GM10248 (cell line): Measurements from ENCODE around the gene SCMH1.
"Not testable (repeated sequence)": the region's sequence is repeated elsewhere in the genome, so short reads cannot be mapped to it uniquely, and the experiment has no call there.

Experiments
- CTCF ChIA-PET: fragments of 300-600 bp; sonication (Branson Sonifier 250); formaldehyde crosslinking; extraction: SDS; loops from one replicate; lab custom pipeline; 2021; ENCODE audit warnings: antibody characterized with exemption; lab: Yijun Ruan, JAX
- POLR2A ChIA-PET: fragments of 350-650 bp; sonication (Branson Sonifier 250); formaldehyde crosslinking; extraction: SDS; loops from one replicate; lab custom pipeline; 2020; ENCODE audit warnings: antibody characterized with exemption; lab: Yijun Ruan, JAX
- DNase-seq: peaks from one replicate; pipeline ENCODE4 v3.0.0; 2012; ENCODE audit errors: extremely low spot score
- TF ChIP-seq, protein P1 (sequence below): IDR thresholded peaks from 2 replicates; pipeline ENCODE4 v1.5.1; 2012; ENCODE audit warnings: mild to moderate bottlenecking, low read depth; ENCODE audit errors: extremely low read depth, missing control alignments, control extremely low read depth

The SCMH1 gene

DNA sequence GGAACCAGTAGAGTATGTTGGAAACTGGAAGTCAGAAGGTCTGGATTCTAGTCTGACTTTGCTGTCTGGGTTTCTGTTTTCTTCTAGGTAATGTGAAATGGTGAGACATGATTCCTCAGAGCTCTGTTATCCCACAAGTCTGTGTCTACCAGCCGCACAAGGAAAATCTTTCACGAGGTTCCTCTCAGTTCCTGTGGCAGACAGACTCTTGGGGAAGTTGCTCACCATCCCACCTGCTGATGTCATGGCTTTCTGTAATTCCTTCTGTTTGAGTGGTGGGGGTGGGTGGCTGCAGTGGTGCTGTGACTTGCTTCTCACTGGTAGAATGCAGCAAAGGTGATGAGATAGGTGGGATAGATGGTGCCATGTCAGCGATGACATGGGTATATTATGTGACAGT lies 17.1 kb upstream of the SCMH1 start:
- POLR2A ChIA-PET: no interaction called here

DNA sequence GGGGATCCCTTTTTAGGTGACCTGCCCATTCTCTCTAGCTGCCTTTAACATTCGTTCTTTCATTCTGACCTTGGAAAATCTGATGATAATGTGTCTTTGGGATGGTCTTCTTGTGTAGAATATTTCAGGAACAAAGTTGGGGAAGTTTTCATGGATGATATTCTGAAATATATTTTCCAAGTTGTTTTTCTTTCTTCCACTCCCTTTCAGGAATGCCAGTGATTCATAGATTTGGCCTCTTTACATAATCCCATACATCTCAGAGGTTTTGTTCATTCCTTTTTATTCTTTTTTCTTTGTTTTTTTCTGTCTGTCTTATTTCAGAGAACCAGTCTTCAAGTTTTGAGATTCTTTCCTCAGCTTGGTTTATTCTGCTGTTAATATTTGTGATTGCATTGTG lies 13.9 kb upstream of the SCMH1 start:
- TF ChIP-seq, protein P1, sequence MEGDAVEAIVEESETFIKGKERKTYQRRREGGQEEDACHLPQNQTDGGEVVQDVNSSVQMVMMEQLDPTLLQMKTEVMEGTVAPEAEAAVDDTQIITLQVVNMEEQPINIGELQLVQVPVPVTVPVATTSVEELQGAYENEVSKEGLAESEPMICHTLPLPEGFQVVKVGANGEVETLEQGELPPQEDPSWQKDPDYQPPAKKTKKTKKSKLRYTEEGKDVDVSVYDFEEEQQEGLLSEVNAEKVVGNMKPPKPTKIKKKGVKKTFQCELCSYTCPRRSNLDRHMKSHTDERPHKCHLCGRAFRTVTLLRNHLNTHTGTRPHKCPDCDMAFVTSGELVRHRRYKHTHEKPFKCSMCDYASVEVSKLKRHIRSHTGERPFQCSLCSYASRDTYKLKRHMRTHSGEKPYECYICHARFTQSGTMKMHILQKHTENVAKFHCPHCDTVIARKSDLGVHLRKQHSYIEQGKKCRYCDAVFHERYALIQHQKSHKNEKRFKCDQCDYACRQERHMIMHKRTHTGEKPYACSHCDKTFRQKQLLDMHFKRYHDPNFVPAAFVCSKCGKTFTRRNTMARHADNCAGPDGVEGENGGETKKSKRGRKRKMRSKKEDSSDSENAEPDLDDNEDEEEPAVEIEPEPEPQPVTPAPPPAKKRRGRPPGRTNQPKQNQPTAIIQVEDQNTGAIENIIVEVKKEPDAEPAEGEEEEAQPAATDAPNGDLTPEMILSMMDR: no peak
- ChIA-PET CTCF (interaction anchor here (1.6 to 4.0 kb wide), 2 partner anchors 8 to 11 kb away, joined by 5 to 12 read pairs; no protein-coding TSS in a partner anchor), POLR2A (no interaction called here)
- no peak for DNase-seq

More for the DNA sequence above, 17.1 kb upstream of the SCMH1 start:
- TF ChIP-seq, protein P1: no peak
- DNase-seq: no peak
- CTCF ChIA-PET: interaction anchor here (1.6 to 4.0 kb wide), 5 partner anchors 8 to 173 kb away, joined by 3 to 12 read pairs (median 4); no protein-coding TSS in a partner anchor

DNA sequence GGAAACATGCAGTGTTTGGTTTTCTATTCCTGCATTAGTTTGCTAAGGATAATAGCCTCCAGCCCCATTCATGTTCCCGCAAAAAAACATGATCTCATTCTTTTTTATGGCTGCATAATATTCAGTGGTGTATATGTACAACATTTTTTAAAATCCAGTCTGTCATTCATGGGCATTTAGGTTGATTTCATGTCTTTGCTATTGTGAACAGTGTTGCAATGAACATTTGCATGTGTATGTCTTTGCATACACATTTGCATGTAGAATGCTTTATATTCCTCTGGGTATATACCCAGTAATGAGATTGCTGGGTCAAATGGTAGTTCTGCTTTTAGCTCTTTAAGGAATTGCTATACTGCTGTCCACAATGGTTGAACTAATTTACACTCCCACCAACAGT lies 9.0 kb upstream of the SCMH1 start:
- CTCF ChIA-PET: interaction anchor here (1.0 to 2.0 kb wide), 3 partner anchors 8 to 14 kb away, joined by 3 to 5 read pairs (median 4); no protein-coding TSS in a partner anchor
- DNase-seq, POLR2A ChIA-PET: not testable (repeated sequence)

- ChIA-PET POLR2A (no interaction called here), CTCF (interaction anchor here (1.3 to 1.4 kb wide), 2 partner anchors 9 to 267 kb away, joined by 3 read pairs; no protein-coding TSS in a partner anchor)
- DNase-seq: no peak
- TF ChIP-seq, protein P1: no peak
Measured at GRCh38 chr1:41249319-41249718, 7.2 kb upstream of the SCMH1 start.

DNA sequence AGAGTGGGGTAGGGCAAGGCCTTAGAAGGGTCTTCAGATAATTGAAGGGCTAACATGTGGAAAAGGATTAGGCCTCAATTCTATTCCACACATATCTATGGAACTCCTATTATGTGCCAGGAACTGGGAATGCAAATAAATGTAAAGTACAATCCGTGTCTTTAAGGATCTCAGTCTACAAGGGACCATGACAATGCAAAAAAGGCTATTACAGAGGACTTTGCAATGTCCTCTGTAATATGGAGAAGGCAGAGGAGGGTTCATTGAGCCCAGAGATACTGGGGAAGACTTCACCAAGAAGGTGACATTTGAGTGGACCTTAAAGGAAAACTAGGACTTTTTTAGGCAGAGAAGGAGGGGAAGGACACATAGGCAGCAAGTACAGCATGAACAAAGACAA lies 4.5 kb upstream of the SCMH1 start:
- TF ChIP-seq, protein P1: no peak
- ChIA-PET CTCF (no interaction called here), POLR2A (no interaction called here)
- no peak for DNase-seq

- POLR2A ChIA-PET: no interaction called here
- TF ChIP-seq, protein P1: no peak
- CTCF ChIA-PET: no interaction called here
- DNase-seq: no peak
Measured at GRCh38 chr1:41245659-41246058, 3.6 kb upstream of the SCMH1 start.

DNA sequence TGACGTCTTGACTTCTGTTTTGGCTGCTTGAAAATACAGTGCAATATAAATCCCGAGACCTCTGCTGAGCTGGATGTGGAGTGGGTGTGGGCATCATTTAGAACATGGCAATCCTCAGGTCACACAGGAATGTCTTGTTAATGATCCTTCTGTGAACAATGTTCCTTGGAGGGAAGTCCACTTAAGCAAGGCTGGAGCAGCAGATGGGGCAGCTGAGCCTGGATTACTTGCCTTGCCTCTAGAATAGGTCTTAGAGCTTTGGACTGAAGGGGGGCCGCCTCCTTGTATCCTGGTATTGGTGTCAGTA lies 926 bp upstream of the SCMH1 start:
- DNase-seq: no peak
- POLR2A ChIA-PET: no interaction called here
- CTCF ChIA-PET: interaction anchor here (0.6 to 2.4 kb wide), 4 partner anchors 9 to 175 kb away, joined by 3 to 6 read pairs (median 3); no protein-coding TSS in a partner anchor
- TF ChIP-seq, protein P1: no peak
